Spleen (tissue), 7 donors: Measurements from ENCODE around the gene CFAP119.

Experiments
- POLR2A ChIP-seq, 3 donors: fragments of 450-650 bp; IDR thresholded peaks; one replicate each; pipeline ENCODE4 v1.5.1; 2017; ENCODE audit warnings: antibody characterized with exemption in 3 of 3, mild to moderate bottlenecking in 1 of 3
- POLR2AphosphoS5 ChIP-seq, 3 donors: sonication (generic); formaldehyde crosslinking; IDR thresholded peaks; one replicate each; pipeline ENCODE4 v1.5.1; 2017; ENCODE audit warnings: antibody characterized with exemption in 3 of 3
- TF ChIP-seq, protein P1 (sequence below), 11 experiments: fragments of 200-600 bp in 7 of 11; fragments of 450-650 bp in 4 of 11; sonication (generic) in 4 of 11; IDR thresholded peaks in 8 of 11; conservative IDR thresholded peaks in 3 of 11; 1 replicate in 7 of 11; 2 replicates in 4 of 11; pipeline versions ENCODE4 v1.4.0 to v1.8.0; 2016 to 2021; ENCODE audit warnings: antibody characterized with exemption in 11 of 11, inconsistent platforms in 4 of 11, mild to moderate bottlenecking in 1 of 11
- donor health status: DM: no; HTN: no; CAD: no; lungs with moderate emphysema.
- donor health status: DM: no; HTN: no; CAD: no.
- donor health status: DM: no; HTN: no; CAD: no.

DNA sequence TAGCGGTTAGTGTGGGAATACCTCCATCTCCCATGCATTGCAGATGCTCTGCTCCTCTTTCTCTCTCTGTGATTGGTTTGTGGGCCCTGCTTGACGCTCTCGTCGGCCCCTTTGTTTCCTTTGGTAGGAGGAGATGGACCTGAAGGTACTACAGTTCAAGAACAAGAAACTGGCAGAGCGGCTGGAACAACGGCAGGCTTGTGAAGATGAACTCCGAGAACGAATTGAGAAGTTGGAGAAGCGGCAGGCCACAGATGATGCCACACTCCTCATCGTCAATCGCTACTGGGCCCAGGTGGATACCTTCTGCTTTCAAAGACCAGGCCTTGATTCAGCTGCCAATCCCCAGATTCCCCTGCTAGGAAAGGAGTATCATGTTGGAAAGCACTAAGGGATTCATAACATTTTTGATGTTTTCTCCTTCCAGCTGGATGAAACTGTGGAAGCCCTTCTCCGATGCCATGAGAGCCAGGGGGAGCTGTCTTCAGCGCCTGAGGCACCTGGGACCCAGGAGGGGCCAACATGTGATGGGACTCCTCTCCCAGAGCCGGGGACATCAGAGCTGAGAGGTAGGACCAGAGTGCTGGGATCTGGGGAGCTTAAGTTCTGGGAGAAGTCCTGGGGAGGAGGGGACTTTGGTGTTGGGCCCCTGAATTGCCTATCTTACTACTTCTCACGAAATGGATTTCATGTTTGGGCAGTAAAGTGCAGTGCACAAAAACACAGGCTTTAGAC, 1.3 kb upstream of the CFAP119 start:
- TF ChIP-seq, protein P1, sequence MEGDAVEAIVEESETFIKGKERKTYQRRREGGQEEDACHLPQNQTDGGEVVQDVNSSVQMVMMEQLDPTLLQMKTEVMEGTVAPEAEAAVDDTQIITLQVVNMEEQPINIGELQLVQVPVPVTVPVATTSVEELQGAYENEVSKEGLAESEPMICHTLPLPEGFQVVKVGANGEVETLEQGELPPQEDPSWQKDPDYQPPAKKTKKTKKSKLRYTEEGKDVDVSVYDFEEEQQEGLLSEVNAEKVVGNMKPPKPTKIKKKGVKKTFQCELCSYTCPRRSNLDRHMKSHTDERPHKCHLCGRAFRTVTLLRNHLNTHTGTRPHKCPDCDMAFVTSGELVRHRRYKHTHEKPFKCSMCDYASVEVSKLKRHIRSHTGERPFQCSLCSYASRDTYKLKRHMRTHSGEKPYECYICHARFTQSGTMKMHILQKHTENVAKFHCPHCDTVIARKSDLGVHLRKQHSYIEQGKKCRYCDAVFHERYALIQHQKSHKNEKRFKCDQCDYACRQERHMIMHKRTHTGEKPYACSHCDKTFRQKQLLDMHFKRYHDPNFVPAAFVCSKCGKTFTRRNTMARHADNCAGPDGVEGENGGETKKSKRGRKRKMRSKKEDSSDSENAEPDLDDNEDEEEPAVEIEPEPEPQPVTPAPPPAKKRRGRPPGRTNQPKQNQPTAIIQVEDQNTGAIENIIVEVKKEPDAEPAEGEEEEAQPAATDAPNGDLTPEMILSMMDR (IDR thresholded peaks at IDR 0.05 in 8 of 11, conservative IDR thresholded peaks at IDR 0.05 in 3 of 11): no peak
- TF ChIP-seq POLR2A (IDR thresholded peaks at IDR 0.05) (no peak), POLR2AphosphoS5 (IDR thresholded peaks at IDR 0.05) (no peak)
